ENCODE data around the gene POP5. TPM values are rescaled to one million over a fixed set of nuclear protein-coding genes. Genes with fewer than 3 reads are reported as not detected.

The POP5 gene
- total and polyA plus RNA-seq, 4 donors: 20.0 to 37.1 (median 24.0) TPM

- Histone ChIP-seq H3K36me3 (ENCODE audit: control insufficient read depth in 4 of 4, insufficient read depth in 3 of 4, low read depth in 1 of 4, low read length in 3 of 4) (no peaks in the 10 kb centered on the region), H3K27me3 (ENCODE audit: control insufficient read depth in 4 of 4, insufficient read depth in 4 of 4, low read length in 3 of 4) (no peaks in the 10 kb centered on the region), H3K9me3 (ENCODE audit: control insufficient read depth in 4 of 4, low read length in 3 of 4) (no peaks in the 10 kb centered on the region), H3K4me1 (ENCODE audit: control insufficient read depth in 4 of 4, insufficient read depth in 4 of 4, low read length in 3 of 4) (no peaks in the 10 kb centered on the region), H3K27ac (ENCODE audit: low read depth in 1 of 2, low read length in 2 of 2) (no peak overlapping the region), H3K4me3 (ENCODE audit: low read depth in 1 of 3, low read length in 3 of 3) (no peak overlapping the region), H3K9ac (ENCODE audit: low read depth in 1 of 2, low read length in 2 of 2) (no peak overlapping the region)
- 51% methylated on average over 4 of the region's 4 CpGs for WGBS
- DNase-seq (ENCODE audit: low spot score): no peak
- TF ChIP-seq RXRA (IDR thresholded peaks at IDR 0.05) (peak in 1 of 2 donors; percentile 22), HNF4A (conservative IDR thresholded peaks at IDR 0.05) (peak; percentile 35 to 80), REST (IDR thresholded peaks at IDR 0.05) (no peak), CTCF (IDR thresholded peaks at IDR 0.05; ENCODE audit: low read depth, low read length, missing input control) (no peak), HNF4G (IDR thresholded peaks at IDR 0.05) (peak; percentile 40), ZBTB33 (IDR thresholded peaks at IDR 0.05) (no peak)
These were observed 47.7 kb upstream of the POP5 start for GRCh38 chr12:120628919-120629318.

GRCh38 chr12:120625557-120626419 is 44.6 kb upstream of the POP5 start:
- Histone ChIP-seq H3K4me3 (ENCODE audit: low read depth in 1 of 3, low read length in 3 of 3) (no peak overlapping the region), H3K36me3 (ENCODE audit: control insufficient read depth in 4 of 4, insufficient read depth in 3 of 4, low read depth in 1 of 4, low read length in 3 of 4) (no peaks in the 10 kb centered on the region), H3K9me3 (ENCODE audit: control insufficient read depth in 4 of 4, low read length in 3 of 4) (no peaks in the 10 kb centered on the region), H3K9ac (ENCODE audit: low read depth in 1 of 2, low read length in 2 of 2) (no peak overlapping the region), H3K4me1 (ENCODE audit: control insufficient read depth in 4 of 4, insufficient read depth in 4 of 4, low read length in 3 of 4) (no peaks in the 10 kb centered on the region), H3K27me3 (ENCODE audit: control insufficient read depth in 4 of 4, insufficient read depth in 4 of 4, low read length in 3 of 4) (no peaks in the 10 kb centered on the region), H3K27ac (ENCODE audit: low read depth in 1 of 2, low read length in 2 of 2) (no peak overlapping the region)
- TF ChIP-seq FOXA2 (IDR thresholded peaks at IDR 0.05) (no peak), HNF4G (IDR thresholded peaks at IDR 0.05) (no peak), EGR1 (IDR thresholded peaks at IDR 0.05; ENCODE audit: low read depth in 2 of 2) (no peak), CTCF (IDR thresholded peaks at IDR 0.05; ENCODE audit: low read depth, low read length, missing input control) (no peak), TAF1 (conservative IDR thresholded peaks at IDR 0.05) (no peak), MAX (IDR thresholded peaks at IDR 0.05) (no peak)
- 85% methylated on average over 26 of the region's 26 CpGs for WGBS
- no peak for DNase-seq (ENCODE audit: low spot score)
